Ascending aorta (tissue), 2 donors: Measurements from ENCODE around the gene MRPL22. TPM values are rescaled to one million over a fixed set of nuclear protein-coding genes. Genes with fewer than 3 reads are reported as not detected.
"Not testable (repeated sequence)": the region's sequence is repeated elsewhere in the genome, so short reads cannot be mapped to it uniquely, and the experiment has no call there.

Experiments used
- DNase-seq, 2 donors: peaks; one replicate each; pipeline ENCODE4 v3.0.0-alpha.2; 2019; ENCODE audit warnings: low spot score in 2 of 2
- H3K27ac ChIP-seq, 2 donors: fragments of 200-600 bp; sonication (generic); one replicate each; pipeline ENCODE4 v1.5.1; 2016 to 2017; ENCODE audit warnings: mild to moderate bottlenecking in 1 of 2
- H3K27me3 ChIP-seq: fragments of 200-600 bp; sonication (generic); one replicate; pipeline ENCODE4 v1.5.1; 2017
- H3K36me3 ChIP-seq, 2 donors: fragments of 200-600 bp; sonication (generic); one replicate each; pipeline ENCODE4 v1.5.1; 2016
- H3K4me1 ChIP-seq, 2 donors: fragments of 200-600 bp; sonication (generic); one replicate each; pipeline ENCODE4 v1.5.1; 2016 to 2017; ENCODE audit warnings: mild to moderate bottlenecking in 1 of 2
- H3K4me3 ChIP-seq, 2 donors: fragments of 200-600 bp; sonication (generic); one replicate each; pipeline ENCODE4 v1.5.1; 2016 to 2017; ENCODE audit warnings: mild to moderate bottlenecking in 1 of 2
- H3K9me3 ChIP-seq, 2 donors: fragments of 200-600 bp; sonication (generic); one replicate each; pipeline ENCODE4 v1.5.1; 2016
- CTCF ChIP-seq, 3 experiments: fragments of 200-600 bp in 2 of 3; fragments of 450-650 bp in 1 of 3; sonication (generic) in 2 of 3; IDR thresholded peaks; one replicate each; pipeline ENCODE4 v1.5.1; 2016 to 2019; ENCODE audit warnings: antibody characterized with exemption in 3 of 3, mild to moderate bottlenecking in 1 of 3, moderate library complexity in 1 of 3
- intact Hi-C: fragments of 100-400 bp; cut with DNase I; formaldehyde crosslinking; loops from one replicate; pipeline ENCODE4 v1.15.1; 2023
- total RNA-seq: library from RNA; depleted of rRNA; stranded (reverse); fragments of >200 nt; gene quantifications from one replicate; pipeline ENCODE4 v1.1.0, GENCODE V29; 2016

The MRPL22 gene
- total RNA-seq, 1 donor from 2014 or later, result 7.8 TPM

- Histone ChIP-seq H3K36me3 (peaks cover 9 to 22% of the 10 kb centered on the region in 2 donors), H3K9me3 (no peaks in the 10 kb centered on the region), H3K27me3 (no peaks in the 10 kb centered on the region), H3K4me3 (no peak overlapping the region), H3K27ac (no peak overlapping the region), H3K4me1 (no peaks in the 10 kb centered on the region)
- intact Hi-C loops, result no loop called here
- TF ChIP-seq CTCF (IDR thresholded peaks at IDR 0.05), result no peak
- DNase-seq, result no peak
These were observed 30.6 kb downstream of the MRPL22 start for GRCh38 chr5:154971501-154971900.

- no peaks in the 10 kb centered on the region for H3K9me3 ChIP-seq
- intact Hi-C loops, result no loop called here
- H3K27ac ChIP-seq, result no peak overlapping the region
- H3K27me3 ChIP-seq, result no peaks in the 10 kb centered on the region
- H3K4me3 ChIP-seq, result no peak overlapping the region
- no peaks in the 10 kb centered on the region for H3K4me1 ChIP-seq
- peak in 2 of 3 experiments; percentile 15 to 36 for TF ChIP-seq CTCF (IDR thresholded peaks at IDR 0.05)
- peaks cover 6 to 13% of the 10 kb centered on the region in 2 donors for H3K36me3 ChIP-seq
- no peak for DNase-seq
These were observed 31.7 kb downstream of the MRPL22 start for GRCh38 chr5:154972476-154973080.

- H3K9me3 ChIP-seq, intact Hi-C loops, H3K4me3 ChIP-seq, H3K27ac ChIP-seq, H3K27me3 ChIP-seq, DNase-seq, H3K36me3 ChIP-seq, H3K4me1 ChIP-seq: not testable (repeated sequence)
These were observed 35.2 kb downstream of the MRPL22 start for GRCh38 chr5:154976082-154976481.

- Histone ChIP-seq H3K27me3 (no peaks in the 10 kb centered on the region), H3K4me1 (no peaks in the 10 kb centered on the region), H3K36me3 (no peaks in the 10 kb centered on the region), H3K9me3 (no peaks in the 10 kb centered on the region), H3K27ac (no peak overlapping the region), H3K4me3 (no peak overlapping the region)
- DNase-seq, result no peak
- TF ChIP-seq CTCF (IDR thresholded peaks at IDR 0.05), result no peak
- intact Hi-C loops, result no loop called here
These were observed 36.5 kb downstream of the MRPL22 start for GRCh38 chr5:154977409-154977808.

GRCh38 chr5:154978294-154978693 lies 37.4 kb downstream of the MRPL22 start:
- intact Hi-C loops, result not testable (repeated sequence)

GRCh38 chr5:154984946-154985516 lies 44.2 kb downstream of the MRPL22 start:
- no peak for TF ChIP-seq CTCF (IDR thresholded peaks at IDR 0.05)
- no peak for DNase-seq
- H3K4me1 ChIP-seq, result no peaks in the 10 kb centered on the region
- H3K4me3 ChIP-seq, result no peak overlapping the region
- H3K36me3 ChIP-seq, result no peaks in the 10 kb centered on the region
- no peaks in the 10 kb centered on the region for H3K9me3 ChIP-seq
- H3K27ac ChIP-seq, result no peak overlapping the region
- intact Hi-C loops, result no loop called here
- H3K27me3 ChIP-seq, result no peaks in the 10 kb centered on the region

More at GRCh38 chr5:154978294-154978693, 37.4 kb downstream of the MRPL22 start:
- H3K4me3 ChIP-seq, H3K9me3 ChIP-seq, H3K27ac ChIP-seq, H3K4me1 ChIP-seq, DNase-seq, H3K27me3 ChIP-seq, H3K36me3 ChIP-seq: not testable (repeated sequence)
